Osteoblast (primary cell): ENCODE data around the gene MCCC1. TPM values are rescaled to one million over a fixed set of nuclear protein-coding genes. Genes with fewer than 3 reads are reported as not detected.

Experiments
- DNase-seq: peaks from one replicate; pipeline ENCODE4 v3.0.0; 2011; ENCODE audit warnings: low spot score, mixed read lengths; ENCODE audit not compliant: insufficient read length; ENCODE audit errors: missing footprints
- H2AFZ ChIP-seq: 2 replicates; pipeline ENCODE4 v1.6.0; 2011; ENCODE audit warnings: mild to moderate bottlenecking, low read length
- H3K27ac ChIP-seq: 2 replicates; pipeline ENCODE4 v1.5.1; 2011; ENCODE audit warnings: mild to moderate bottlenecking, low read depth, low read length, moderate library complexity
- H3K27me3 ChIP-seq: 2 replicates; pipeline ENCODE4 v1.6.0; 2012; ENCODE audit warnings: mild to moderate bottlenecking, control low read depth, inconsistent platforms, low read length, moderate library complexity; ENCODE audit not compliant: insufficient read depth
- H3K36me3 ChIP-seq: 2 replicates; pipeline ENCODE4 v1.5.1; 2011; ENCODE audit warnings: mild to moderate bottlenecking, low read length, control low read depth, moderate library complexity; ENCODE audit not compliant: insufficient read depth
- H3K4me1 ChIP-seq: 2 replicates; pipeline ENCODE4 v1.5.1; 2011; ENCODE audit warnings: mild to moderate bottlenecking, low read length, control low read depth, moderate library complexity; ENCODE audit not compliant: insufficient read depth
- H3K4me2 ChIP-seq: 2 replicates; pipeline ENCODE4 v1.6.0; 2011; ENCODE audit warnings: mild to moderate bottlenecking, low read length; ENCODE audit not compliant: insufficient read depth
- H3K4me3 ChIP-seq: fragments of 200-600 bp; sonication (generic); 3 replicates; pipeline ENCODE4 v1.5.1; 2012; ENCODE audit warnings: mild to moderate bottlenecking, low read length, inconsistent platforms; ENCODE audit not compliant: insufficient read depth
- H3K79me2 ChIP-seq: 2 replicates; pipeline ENCODE4 v1.6.0; 2012; ENCODE audit warnings: mild to moderate bottlenecking, low read length, control low read depth, inconsistent platforms; ENCODE audit not compliant: insufficient read depth
- H3K9me3 ChIP-seq: 2 replicates; pipeline ENCODE4 v1.5.1; 2011; ENCODE audit warnings: low read depth, low read length, control low read depth
- H4K20me1 ChIP-seq: 2 replicates; pipeline ENCODE4 v1.6.0; 2012; ENCODE audit warnings: mild to moderate bottlenecking, low read length, control low read depth; ENCODE audit not compliant: insufficient read depth
- total RNA-seq: library from RNA; depleted of rRNA; stranded (reverse); fragments of >200 nt; gene quantifications from 2 replicates; pipeline ENCODE4 v1.2.3, GENCODE V29; 2012
- TF ChIP-seq, protein P1 (sequence below): IDR thresholded peaks from 2 replicates; pipeline ENCODE4 v1.5.1; 2011; ENCODE audit warnings: mild to moderate bottlenecking, low read depth, low read length, moderate library complexity; ENCODE audit errors: extremely low read depth

The MCCC1 gene
- total RNA-seq, 1 donor = 20.6 TPM

DNA sequence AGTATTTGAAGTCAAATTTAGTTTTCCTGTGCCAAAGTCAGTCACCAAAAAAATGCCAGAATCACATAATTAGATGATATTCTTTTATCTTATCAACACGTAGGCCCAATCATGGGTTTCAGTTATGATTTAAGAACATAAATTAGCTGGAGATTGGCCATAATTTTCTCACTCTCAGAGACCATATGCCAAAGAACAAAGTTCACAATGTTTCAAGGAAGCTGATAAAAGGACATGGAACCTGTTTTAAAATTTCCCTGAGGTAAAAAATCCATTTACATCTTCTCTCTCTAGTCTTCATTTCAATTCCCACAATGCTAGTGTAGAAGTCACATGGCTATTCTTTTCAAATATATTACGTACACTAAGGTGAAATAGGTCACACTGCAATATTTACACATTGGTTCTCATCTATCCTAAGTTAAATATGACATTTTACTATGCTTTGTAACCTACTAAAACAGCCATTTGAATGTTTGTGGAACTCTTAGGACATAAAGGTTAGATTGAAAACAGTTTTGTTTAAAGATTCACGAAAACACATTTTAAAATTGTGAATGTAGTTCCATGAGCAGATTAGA is 76.3 kb downstream of the MCCC1 start:
- Histone ChIP-seq H3K27me3 (no peaks in the 10 kb centered on the region), H3K4me3 (no peak overlapping the region)

GRCh38 chr3:183018421-183019192 is 80.7 kb downstream of the MCCC1 start:
- H3K9me3 ChIP-seq = no peaks in the 10 kb centered on the region
- H3K27me3 ChIP-seq = no peaks in the 10 kb centered on the region
- TF ChIP-seq, protein P1, sequence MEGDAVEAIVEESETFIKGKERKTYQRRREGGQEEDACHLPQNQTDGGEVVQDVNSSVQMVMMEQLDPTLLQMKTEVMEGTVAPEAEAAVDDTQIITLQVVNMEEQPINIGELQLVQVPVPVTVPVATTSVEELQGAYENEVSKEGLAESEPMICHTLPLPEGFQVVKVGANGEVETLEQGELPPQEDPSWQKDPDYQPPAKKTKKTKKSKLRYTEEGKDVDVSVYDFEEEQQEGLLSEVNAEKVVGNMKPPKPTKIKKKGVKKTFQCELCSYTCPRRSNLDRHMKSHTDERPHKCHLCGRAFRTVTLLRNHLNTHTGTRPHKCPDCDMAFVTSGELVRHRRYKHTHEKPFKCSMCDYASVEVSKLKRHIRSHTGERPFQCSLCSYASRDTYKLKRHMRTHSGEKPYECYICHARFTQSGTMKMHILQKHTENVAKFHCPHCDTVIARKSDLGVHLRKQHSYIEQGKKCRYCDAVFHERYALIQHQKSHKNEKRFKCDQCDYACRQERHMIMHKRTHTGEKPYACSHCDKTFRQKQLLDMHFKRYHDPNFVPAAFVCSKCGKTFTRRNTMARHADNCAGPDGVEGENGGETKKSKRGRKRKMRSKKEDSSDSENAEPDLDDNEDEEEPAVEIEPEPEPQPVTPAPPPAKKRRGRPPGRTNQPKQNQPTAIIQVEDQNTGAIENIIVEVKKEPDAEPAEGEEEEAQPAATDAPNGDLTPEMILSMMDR = no peak
- no peak overlapping the region for H3K4me2 ChIP-seq
- no peak overlapping the region for H3K4me3 ChIP-seq
- no peaks in the 10 kb centered on the region for H4K20me1 ChIP-seq
- H3K79me2 ChIP-seq = no peaks in the 10 kb centered on the region
- H3K36me3 ChIP-seq = peaks cover 21% of the 10 kb centered on the region
- H3K27ac ChIP-seq = no peak overlapping the region
- H2AFZ ChIP-seq = no peak overlapping the region
- no peaks in the 10 kb centered on the region for H3K4me1 ChIP-seq
- DNase-seq = no peak

More for the DNA sequence above, 76.3 kb downstream of the MCCC1 start:
- no peak for DNase-seq
- Histone ChIP-seq H3K27ac (no peak overlapping the region), H2AFZ (no peak overlapping the region), H3K4me1 (no peaks in the 10 kb centered on the region), H3K36me3 (peaks cover 26% of the 10 kb centered on the region), H4K20me1 (no peaks in the 10 kb centered on the region), H3K79me2 (no peaks in the 10 kb centered on the region), H3K4me2 (no peak overlapping the region), H3K9me3 (peaks cover 4% of the 10 kb centered on the region)
- TF ChIP-seq, protein P1 = no peak

DNA sequence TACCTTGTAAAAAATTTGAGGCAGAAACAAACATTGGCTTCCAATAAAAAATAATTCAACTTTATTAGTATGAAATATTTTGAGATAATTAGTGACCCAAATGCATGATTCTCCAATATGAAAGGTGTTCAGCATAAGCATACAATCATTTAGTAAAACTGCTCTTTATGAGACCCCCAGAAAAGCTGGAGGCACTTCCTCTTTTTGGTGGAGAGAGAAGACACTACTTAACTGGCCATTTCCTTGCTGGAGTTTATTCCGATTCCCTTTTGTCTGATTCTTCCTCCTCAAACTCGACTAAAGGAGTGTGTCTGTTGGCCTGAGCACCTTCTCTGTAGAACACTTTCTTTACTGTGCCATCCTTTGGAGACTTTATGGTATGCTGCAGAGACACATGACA is 84.1 kb downstream of the MCCC1 start:
- H3K4me1 ChIP-seq = no peaks in the 10 kb centered on the region
- DNase-seq = peak; percentile 8
- no peak overlapping the region for H3K27ac ChIP-seq
- H4K20me1 ChIP-seq = no peaks in the 10 kb centered on the region
- TF ChIP-seq, protein P1 = no peak
- H3K36me3 ChIP-seq = peaks cover 12% of the 10 kb centered on the region
- H2AFZ ChIP-seq = no peak overlapping the region
- H3K4me2 ChIP-seq = no peak overlapping the region
- H3K4me3 ChIP-seq = no peak overlapping the region
- H3K79me2 ChIP-seq = no peaks in the 10 kb centered on the region
- no peaks in the 10 kb centered on the region for H3K9me3 ChIP-seq
- H3K27me3 ChIP-seq = no peaks in the 10 kb centered on the region

- Histone ChIP-seq H3K4me3 (no peak overlapping the region), H3K79me2 (no peaks in the 10 kb centered on the region)
Observed at GRCh38 chr3:183013856-183014255, 85.4 kb downstream of the MCCC1 start.

More at GRCh38 chr3:183013856-183014255, 85.4 kb downstream of the MCCC1 start:
- Histone ChIP-seq H3K4me1 (peaks cover 3% of the 10 kb centered on the region), H3K27ac (no peak overlapping the region), H3K4me2 (no peak overlapping the region), H3K36me3 (peaks cover 4% of the 10 kb centered on the region), H2AFZ (no peak overlapping the region), H3K9me3 (no peaks in the 10 kb centered on the region), H4K20me1 (no peaks in the 10 kb centered on the region), H3K27me3 (no peaks in the 10 kb centered on the region)
- TF ChIP-seq, protein P1 = no peak
- no peak for DNase-seq
